Measurements from ENCODE around the gene CPEB1. TPM values are rescaled to one million over a fixed set of nuclear protein-coding genes. Genes with fewer than 3 reads are reported as not detected.

CPEB1 gene
- total and polyA plus RNA-seq, 2 donors (not counting 1 experiment from before 2014, with no cell fraction given), result 0.19 to 0.62 TPM

DNA sequence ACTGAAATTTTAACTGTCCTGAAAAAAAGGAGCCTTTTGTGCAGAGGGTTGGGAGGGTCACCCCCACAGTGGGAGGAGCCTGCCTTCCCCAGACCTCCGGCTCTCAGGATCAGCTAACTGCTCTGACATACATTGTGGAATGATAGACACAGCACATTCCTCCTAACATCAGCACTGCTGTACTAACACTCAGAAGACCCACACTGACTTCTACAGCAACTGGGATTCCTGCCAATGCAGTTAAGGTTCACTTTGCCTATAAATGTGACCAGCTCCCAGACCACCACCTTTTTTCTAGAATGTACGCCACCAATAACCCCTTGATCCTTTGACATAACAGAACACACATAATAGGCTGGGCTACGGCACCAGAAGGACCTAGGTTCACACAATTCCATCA is 3.2 kb downstream of the CPEB1 start:
- CTCF ChIA-PET, result no interaction called here
- H3K27me3 Mint-ChIP-seq, result peaks cover 61% of the 10 kb centered on the region

GRCh38 chr15:82642656-82643055 is 4.5 kb downstream of the CPEB1 start:
- ATAC-seq (ENCODE audit: low read depth) (no peak), DNase-seq (no peak)
- Histone ChIP-seq H3K36me3 (replicated peaks in 1 of 2; ENCODE audit: control extremely low read depth in 1 of 2, control insufficient read depth in 1 of 2, extremely low read depth in 1 of 2, insufficient read depth in 2 of 2, low read length in 1 of 2) (no peaks in the 10 kb centered on the region), H3K9ac (ENCODE audit: low read length) (no peak overlapping the region), H2AFZ (ENCODE audit: insufficient read depth, low read depth, low read length, poor library complexity, severe bottlenecking) (no peak overlapping the region), H3K4me3 (ENCODE audit: control extremely low read depth in 1 of 5, extremely low read depth in 1 of 5, insufficient read depth in 1 of 5, low read depth in 2 of 5, low read length in 4 of 5) (no peak overlapping the region), H4K20me1 (ENCODE audit: control insufficient read depth, insufficient read depth, low read length, poor library complexity, severe bottlenecking) (no peaks in the 10 kb centered on the region), H3K27me3 (replicated peaks in 1 of 4; ENCODE audit: control extremely low read depth in 1 of 4, control insufficient read depth in 3 of 4, insufficient read depth in 4 of 4, low read length in 3 of 4) (peaks cover 0 to 57% (median 41%) of the 10 kb centered on the region in 4 experiments), H3K4me2 (replicated peaks; ENCODE audit: low read depth, low read length, poor library complexity, severe bottlenecking) (no peak overlapping the region), H3K79me2 (ENCODE audit: control insufficient read depth, insufficient read depth, low read length) (no peaks in the 10 kb centered on the region), H3K27ac (ENCODE audit: low read length in 2 of 2) (no peak overlapping the region), H3K9me3 (ENCODE audit: control extremely low read depth in 1 of 3, control insufficient read depth in 2 of 3, insufficient read depth in 1 of 3, low read length in 2 of 3) (peaks cover 0 to 17% (median 0%) of the 10 kb centered on the region in 3 donors), H3K4me1 (ENCODE audit: control insufficient read depth in 2 of 2, insufficient read depth in 2 of 2, low read length in 2 of 2) (peaks cover 7 to 16% of the 10 kb centered on the region in 2 donors)
- CTCF ChIA-PET, result no interaction called here
- H3K27ac Mint-ChIP-seq, result no peak overlapping the region
- WGBS (ENCODE audit: insufficient coverage), result 53% methylated on average over 2 of the region's 3 CpGs
- POLR2A ChIA-PET, result no interaction called here
- no peak for TF ChIP-seq CTCF (IDR thresholded peaks at IDR 0.05)
- TF ChIP-seq EZH2 (IDR thresholded peaks at IDR 0.05; ENCODE audit: borderline replicate concordance, insufficient read depth, low read depth, low read length, poor library complexity, severe bottlenecking), result no peak
- peaks cover 5% of the 10 kb centered on the region for H3K4me1 Mint-ChIP-seq
- no peak overlapping the region for H3K4me3 Mint-ChIP-seq
- H3K27me3 Mint-ChIP-seq, result peaks cover 60% of the 10 kb centered on the region
- intact Hi-C loops (cut with micrococcal nuclease), result no loop called here
- no peaks in the 10 kb centered on the region for H3K9me3 Mint-ChIP-seq (ENCODE audit: insufficient read depth)

More for the DNA sequence above, 3.2 kb downstream of the CPEB1 start:
- H3K27ac Mint-ChIP-seq, result no peak overlapping the region
- peaks cover 11% of the 10 kb centered on the region for H3K4me1 Mint-ChIP-seq
- no peaks in the 10 kb centered on the region for H3K36me3 ChIP-seq (replicated peaks in 1 of 2; ENCODE audit: control extremely low read depth in 1 of 2, control insufficient read depth in 1 of 2, extremely low read depth in 1 of 2, insufficient read depth in 2 of 2, low read length in 1 of 2)
- H3K79me2 ChIP-seq (ENCODE audit: control insufficient read depth, insufficient read depth, low read length), result no peaks in the 10 kb centered on the region
- no peak overlapping the region for H3K4me3 ChIP-seq (ENCODE audit: control extremely low read depth in 1 of 5, extremely low read depth in 1 of 5, insufficient read depth in 1 of 5, low read depth in 2 of 5, low read length in 4 of 5)
- no peak overlapping the region for H3K4me2 ChIP-seq (replicated peaks; ENCODE audit: low read depth, low read length, poor library complexity, severe bottlenecking)
- H3K9ac ChIP-seq (ENCODE audit: low read length), result no peak overlapping the region
- peaks cover 0 to 56% (median 45%) of the 10 kb centered on the region in 4 experiments for H3K27me3 ChIP-seq (replicated peaks in 1 of 4; ENCODE audit: control extremely low read depth in 1 of 4, control insufficient read depth in 3 of 4, insufficient read depth in 4 of 4, low read length in 3 of 4)
- no peak for DNase-seq
- peaks cover 11 to 20% of the 10 kb centered on the region in 2 donors for H3K4me1 ChIP-seq (ENCODE audit: control insufficient read depth in 2 of 2, insufficient read depth in 2 of 2, low read length in 2 of 2)
- no peaks in the 10 kb centered on the region for H4K20me1 ChIP-seq (ENCODE audit: control insufficient read depth, insufficient read depth, low read length, poor library complexity, severe bottlenecking)
- no peak for ATAC-seq (ENCODE audit: low read depth)
- no peak overlapping the region for H3K4me3 Mint-ChIP-seq
- intact Hi-C loops (cut with micrococcal nuclease), result no loop called here
- no peak for TF ChIP-seq EZH2 (IDR thresholded peaks at IDR 0.05; ENCODE audit: borderline replicate concordance, insufficient read depth, low read depth, low read length, poor library complexity, severe bottlenecking)
- no peak for TF ChIP-seq CTCF (IDR thresholded peaks at IDR 0.05)
- peaks cover 0 to 24% (median 0%) of the 10 kb centered on the region in 3 donors for H3K9me3 ChIP-seq (ENCODE audit: control extremely low read depth in 1 of 3, control insufficient read depth in 2 of 3, insufficient read depth in 1 of 3, low read length in 2 of 3)
- no peaks in the 10 kb centered on the region for H3K9me3 Mint-ChIP-seq (ENCODE audit: insufficient read depth)
- H3K27ac ChIP-seq (ENCODE audit: low read length in 2 of 2), result no peak overlapping the region
- 89% methylated on average over 2 of the region's 3 CpGs for WGBS (ENCODE audit: insufficient coverage)
- H2AFZ ChIP-seq (ENCODE audit: insufficient read depth, low read depth, low read length, poor library complexity, severe bottlenecking), result no peak overlapping the region
- POLR2A ChIA-PET, result no interaction called here

Measured in B cell (primary cell).